ENCODE measurements around the gene RNF217.
A peak's percentile ranks its signal among the peaks of the same experiment; 100 is the strongest.
"Not testable (repeated sequence)": the region's sequence is repeated elsewhere in the genome, so short reads cannot be mapped to it uniquely, and the experiment has no call there.

RNF217 gene

GRCh38 chr6:124961777-124962638, at the start of gene RNF217:
Gene RNF217, plus strand, starts transcription at chr6:124962437. Its CDS starts 108 bp downstream, at chr6:124962545.
- Histone ChIP-seq H3K4me1 (ENCODE audit: insufficient read depth, low read length) (peaks cover 42% of the 10 kb centered on the region), H3K36me3 (ENCODE audit: insufficient read depth, low read length) (no peaks in the 10 kb centered on the region), H3K27ac (ENCODE audit: low read depth, low read length) (peak within 1 kb of the TSS; percentile 98), H3K4me3 (ENCODE audit: low read depth in 1 of 2, low read length in 2 of 2) (peak within 1 kb of the TSS; percentile 76 to 96), H3K27me3 (ENCODE audit: control insufficient read depth in 1 of 2, insufficient read depth in 2 of 2, low read length in 2 of 2) (no peaks in the 10 kb centered on the region), H3K9ac (ENCODE audit: low read length) (peak within 1 kb of the TSS; percentile 76), H3K9me3 (ENCODE audit: low read length) (no peaks in the 10 kb centered on the region)

GRCh38 chr6:124913056-124913455, 49.2 kb upstream of the RNF217 start:
- Histone ChIP-seq H3K27ac (ENCODE audit: low read depth, low read length) (no peak overlapping the region), H3K4me1 (ENCODE audit: insufficient read depth, low read length) (no peaks in the 10 kb centered on the region), H3K9me3 (ENCODE audit: low read length) (no peaks in the 10 kb centered on the region), H3K4me3 (ENCODE audit: low read depth in 1 of 2, low read length in 2 of 2) (no peak overlapping the region), H3K27me3 (ENCODE audit: control insufficient read depth in 1 of 2, insufficient read depth in 2 of 2, low read length in 2 of 2) (no peaks in the 10 kb centered on the region), H3K36me3 (ENCODE audit: insufficient read depth, low read length) (no peaks in the 10 kb centered on the region), H3K9ac (ENCODE audit: low read length) (no peak overlapping the region)

DNA sequence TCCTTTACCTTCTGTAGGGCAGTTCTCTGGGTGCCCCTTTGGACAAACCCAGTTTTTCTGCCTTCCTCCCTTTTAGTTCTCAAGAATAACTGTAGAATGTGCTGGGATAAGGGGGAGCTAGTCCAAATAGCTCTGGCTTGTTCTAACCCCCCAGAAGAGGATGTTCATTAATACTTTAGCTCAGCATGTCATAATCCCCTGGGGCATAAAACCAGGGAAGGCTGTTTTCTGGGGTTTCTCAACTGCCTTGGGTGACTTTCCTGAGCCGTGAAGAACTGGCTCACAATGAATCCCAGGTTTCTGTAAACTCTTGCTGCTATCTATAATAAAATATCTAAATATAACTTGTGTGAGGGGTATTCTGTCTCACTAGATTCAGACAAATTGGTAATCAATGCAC, 44.5 kb upstream of the RNF217 start:
- Histone ChIP-seq H3K27me3 (ENCODE audit: control insufficient read depth in 1 of 2, insufficient read depth in 2 of 2, low read length in 2 of 2) (no peaks in the 10 kb centered on the region), H3K36me3 (ENCODE audit: insufficient read depth, low read length) (no peaks in the 10 kb centered on the region), H3K9me3 (ENCODE audit: low read length) (no peaks in the 10 kb centered on the region), H3K9ac (ENCODE audit: low read length) (no peak overlapping the region), H3K27ac (ENCODE audit: low read depth, low read length) (no peak overlapping the region), H3K4me1 (ENCODE audit: insufficient read depth, low read length) (no peaks in the 10 kb centered on the region), H3K4me3 (ENCODE audit: low read depth in 1 of 2, low read length in 2 of 2) (no peak overlapping the region)

- H3K36me3 ChIP-seq (ENCODE audit: insufficient read depth, low read length); H3K27ac ChIP-seq (ENCODE audit: low read depth, low read length); H3K4me3 ChIP-seq (ENCODE audit: low read depth in 1 of 2, low read length in 2 of 2); H3K9ac ChIP-seq (ENCODE audit: low read length); H3K27me3 ChIP-seq (ENCODE audit: control insufficient read depth in 1 of 2, insufficient read depth in 2 of 2, low read length in 2 of 2); H3K9me3 ChIP-seq (ENCODE audit: low read length); H3K4me1 ChIP-seq (ENCODE audit: insufficient read depth, low read length): not testable (repeated sequence)
Observed at GRCh38 chr6:124919703-124920102, 42.5 kb upstream of the RNF217 start.

- no peaks in the 10 kb centered on the region for H3K36me3 ChIP-seq (ENCODE audit: insufficient read depth, low read length)
- no peak overlapping the region for H3K4me3 ChIP-seq (ENCODE audit: low read depth in 1 of 2, low read length in 2 of 2)
- H3K27me3 ChIP-seq (ENCODE audit: control insufficient read depth in 1 of 2, insufficient read depth in 2 of 2, low read length in 2 of 2): no peaks in the 10 kb centered on the region
- no peaks in the 10 kb centered on the region for H3K4me1 ChIP-seq (ENCODE audit: insufficient read depth, low read length)
- H3K9ac ChIP-seq (ENCODE audit: low read length): no peak overlapping the region
- no peaks in the 10 kb centered on the region for H3K9me3 ChIP-seq (ENCODE audit: low read length)
- H3K27ac ChIP-seq (ENCODE audit: low read depth, low read length): peak overlapping the region; percentile 54
Observed at GRCh38 chr6:124924333-124924759, 37.9 kb upstream of the RNF217 start.

GRCh38 chr6:124926435-124926834, 35.8 kb upstream of the RNF217 start:
- Histone ChIP-seq H3K4me1 (ENCODE audit: insufficient read depth, low read length) (no peaks in the 10 kb centered on the region), H3K27ac (ENCODE audit: low read depth, low read length) (no peak overlapping the region), H3K9ac (ENCODE audit: low read length) (no peak overlapping the region), H3K9me3 (ENCODE audit: low read length) (no peaks in the 10 kb centered on the region), H3K36me3 (ENCODE audit: insufficient read depth, low read length) (no peaks in the 10 kb centered on the region), H3K27me3 (ENCODE audit: control insufficient read depth in 1 of 2, insufficient read depth in 2 of 2, low read length in 2 of 2) (no peaks in the 10 kb centered on the region), H3K4me3 (ENCODE audit: low read depth in 1 of 2, low read length in 2 of 2) (no peak overlapping the region)

DNA sequence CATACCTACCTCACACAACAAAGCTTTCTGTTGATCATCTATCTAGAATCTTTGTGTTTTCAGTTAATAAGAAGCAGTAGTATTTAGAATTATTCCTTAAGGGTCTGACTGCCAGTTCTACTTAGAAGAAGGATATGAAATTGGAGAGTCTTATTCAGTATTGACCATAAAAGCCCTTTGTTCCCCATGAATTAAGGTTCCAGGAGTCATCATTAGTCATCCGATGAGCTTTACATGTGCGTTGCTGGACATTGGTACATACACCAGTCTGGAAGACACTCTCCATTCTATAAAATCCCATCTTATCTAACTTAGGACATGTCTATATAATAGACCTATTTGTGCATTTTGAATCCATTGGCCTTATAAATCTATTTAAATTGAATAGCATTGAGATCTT, 34.4 kb upstream of the RNF217 start:
- H3K36me3 ChIP-seq (ENCODE audit: insufficient read depth, low read length): no peaks in the 10 kb centered on the region
- no peak overlapping the region for H3K4me3 ChIP-seq (ENCODE audit: low read depth in 1 of 2, low read length in 2 of 2)
- no peak overlapping the region for H3K27ac ChIP-seq (ENCODE audit: low read depth, low read length)
- no peak overlapping the region for H3K9ac ChIP-seq (ENCODE audit: low read length)
- no peaks in the 10 kb centered on the region for H3K9me3 ChIP-seq (ENCODE audit: low read length)
- no peaks in the 10 kb centered on the region for H3K27me3 ChIP-seq (ENCODE audit: control insufficient read depth in 1 of 2, insufficient read depth in 2 of 2, low read length in 2 of 2)
- no peaks in the 10 kb centered on the region for H3K4me1 ChIP-seq (ENCODE audit: insufficient read depth, low read length)

DNA sequence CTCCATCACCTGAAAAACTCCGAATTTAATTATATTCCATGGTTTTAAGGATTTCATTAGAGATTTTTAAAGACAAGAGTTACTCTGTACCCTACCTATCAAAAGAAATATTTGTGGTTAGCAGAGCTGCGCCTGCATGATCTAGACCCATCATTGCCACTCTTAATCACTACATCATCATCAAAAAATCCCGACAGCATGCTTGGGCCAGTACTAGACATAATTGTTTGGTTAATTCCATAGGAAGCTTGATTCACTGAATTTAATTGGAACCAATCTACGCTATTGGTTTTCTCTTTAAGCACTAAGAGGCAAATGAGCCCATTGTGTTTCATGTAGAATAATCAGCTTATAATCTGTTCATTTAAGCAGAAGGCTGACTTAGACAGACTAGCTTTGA, 33.4 kb upstream of the RNF217 start:
- H3K27me3 ChIP-seq (ENCODE audit: control insufficient read depth in 1 of 2, insufficient read depth in 2 of 2, low read length in 2 of 2): no peaks in the 10 kb centered on the region
- no peak overlapping the region for H3K9ac ChIP-seq (ENCODE audit: low read length)
- H3K9me3 ChIP-seq (ENCODE audit: low read length): no peaks in the 10 kb centered on the region
- H3K27ac ChIP-seq (ENCODE audit: low read depth, low read length): no peak overlapping the region
- no peak overlapping the region for H3K4me3 ChIP-seq (ENCODE audit: low read depth in 1 of 2, low read length in 2 of 2)
- H3K36me3 ChIP-seq (ENCODE audit: insufficient read depth, low read length): no peaks in the 10 kb centered on the region
- no peaks in the 10 kb centered on the region for H3K4me1 ChIP-seq (ENCODE audit: insufficient read depth, low read length)

DNA sequence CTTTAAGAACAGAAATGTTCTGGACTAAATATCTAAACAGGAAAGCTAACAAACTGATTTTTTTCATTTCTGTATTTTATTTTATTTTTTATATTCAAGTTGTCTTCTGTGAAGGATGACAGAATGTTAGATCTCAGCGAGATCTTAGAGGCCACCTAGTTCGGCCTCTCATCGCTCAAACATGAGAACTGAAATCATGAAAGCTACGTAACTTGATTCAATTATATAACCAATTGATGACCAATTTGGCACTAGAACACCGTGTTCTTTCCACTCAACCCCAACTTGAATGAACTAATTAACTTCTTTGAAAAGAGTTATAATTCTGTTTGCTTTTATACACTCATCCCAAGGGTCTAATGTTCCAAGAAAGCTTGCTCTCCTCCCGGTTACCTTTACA, 24.6 kb upstream of the RNF217 start:
- H3K27ac ChIP-seq (ENCODE audit: low read depth, low read length): no peak overlapping the region

GRCh38 chr6:124941259-124941658, 21.0 kb upstream of the RNF217 start:
- Histone ChIP-seq H3K4me1 (ENCODE audit: insufficient read depth, low read length) (no peaks in the 10 kb centered on the region), H3K27ac (ENCODE audit: low read depth, low read length) (no peak overlapping the region), H3K4me3 (ENCODE audit: low read depth in 1 of 2, low read length in 2 of 2) (no peak overlapping the region), H3K27me3 (ENCODE audit: control insufficient read depth in 1 of 2, insufficient read depth in 2 of 2, low read length in 2 of 2) (no peaks in the 10 kb centered on the region), H3K9me3 (ENCODE audit: low read length) (no peaks in the 10 kb centered on the region), H3K36me3 (ENCODE audit: insufficient read depth, low read length) (no peaks in the 10 kb centered on the region), H3K9ac (ENCODE audit: low read length) (no peak overlapping the region)

More for the DNA sequence above, 24.6 kb upstream of the RNF217 start:
- Histone ChIP-seq H3K27me3 (ENCODE audit: control insufficient read depth in 1 of 2, insufficient read depth in 2 of 2, low read length in 2 of 2) (no peaks in the 10 kb centered on the region), H3K36me3 (ENCODE audit: insufficient read depth, low read length) (no peaks in the 10 kb centered on the region), H3K9me3 (ENCODE audit: low read length) (no peaks in the 10 kb centered on the region), H3K9ac (ENCODE audit: low read length) (no peak overlapping the region), H3K4me3 (ENCODE audit: low read depth in 1 of 2, low read length in 2 of 2) (no peak overlapping the region), H3K4me1 (ENCODE audit: insufficient read depth, low read length) (no peaks in the 10 kb centered on the region)

- Histone ChIP-seq H3K27me3 (ENCODE audit: control insufficient read depth in 1 of 2, insufficient read depth in 2 of 2, low read length in 2 of 2) (no peaks in the 10 kb centered on the region), H3K9ac (ENCODE audit: low read length) (no peak overlapping the region), H3K9me3 (ENCODE audit: low read length) (no peaks in the 10 kb centered on the region), H3K4me3 (ENCODE audit: low read depth in 1 of 2, low read length in 2 of 2) (no peak overlapping the region), H3K4me1 (ENCODE audit: insufficient read depth, low read length) (no peaks in the 10 kb centered on the region), H3K36me3 (ENCODE audit: insufficient read depth, low read length) (no peaks in the 10 kb centered on the region), H3K27ac (ENCODE audit: low read depth, low read length) (no peak overlapping the region)
Observed at GRCh38 chr6:124943658-124944057, 18.6 kb upstream of the RNF217 start.

DNA sequence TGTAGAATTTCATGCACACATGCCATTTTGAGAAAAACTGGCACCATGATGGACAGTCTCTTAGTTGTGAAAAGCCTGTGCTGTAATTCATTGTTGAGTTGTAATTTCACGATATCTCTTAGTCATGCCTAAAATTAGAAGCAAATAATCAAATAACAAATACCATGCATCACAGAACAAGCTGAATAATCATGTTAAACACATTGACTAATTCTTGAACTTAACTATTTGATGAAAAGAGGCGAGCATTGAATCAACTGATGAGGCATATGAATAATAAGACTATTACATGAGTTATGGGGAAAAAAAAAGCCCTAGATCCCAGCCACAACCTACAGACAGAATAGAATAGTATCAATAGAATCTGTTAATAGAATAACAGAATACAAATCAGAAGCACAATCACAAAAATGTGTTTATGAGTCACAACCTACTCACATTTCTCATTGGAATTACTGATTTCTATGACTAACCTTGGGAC, 14.2 kb upstream of the RNF217 start:
- H3K27ac ChIP-seq (ENCODE audit: low read depth, low read length): no peak overlapping the region
- H3K4me1 ChIP-seq (ENCODE audit: insufficient read depth, low read length): no peaks in the 10 kb centered on the region
- no peak overlapping the region for H3K4me3 ChIP-seq (ENCODE audit: low read depth in 1 of 2, low read length in 2 of 2)
- no peaks in the 10 kb centered on the region for H3K9me3 ChIP-seq (ENCODE audit: low read length)
- no peaks in the 10 kb centered on the region for H3K36me3 ChIP-seq (ENCODE audit: insufficient read depth, low read length)
- no peak overlapping the region for H3K9ac ChIP-seq (ENCODE audit: low read length)
- H3K27me3 ChIP-seq (ENCODE audit: control insufficient read depth in 1 of 2, insufficient read depth in 2 of 2, low read length in 2 of 2): no peaks in the 10 kb centered on the region
